ENCODE results near the gene VSTM2L. TPM values are rescaled to one million over a fixed set of nuclear protein-coding genes. Genes with fewer than 3 reads are reported as not detected.

Gene VSTM2L
- total and polyA plus RNA-seq, 9 of the 15 experiments (the other 6 are each of a cell fraction or from before 2014, with no cell fraction given): not detected

DNA sequence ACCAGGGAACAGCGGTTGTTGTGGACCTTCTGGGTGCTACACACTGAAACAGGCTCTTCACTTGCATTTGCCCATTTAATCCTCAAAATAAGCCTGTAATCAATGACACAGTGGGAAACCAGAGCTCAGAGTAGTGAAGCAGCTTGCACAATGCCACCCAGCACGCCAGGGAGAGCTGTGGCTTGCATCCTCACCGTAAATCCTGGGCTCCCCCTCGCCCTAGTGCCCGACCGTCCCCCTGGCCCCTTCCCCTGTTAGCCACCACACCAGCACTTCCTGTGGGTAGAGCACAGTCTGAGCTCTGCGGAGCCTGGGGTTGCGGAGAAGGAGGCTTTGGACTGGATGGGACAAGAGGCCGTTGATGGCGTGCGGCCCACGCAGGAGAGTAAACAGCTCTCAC, 14.5 kb downstream of the VSTM2L start:
- Histone ChIP-seq H3K36me3 (ENCODE audit: control insufficient read depth, insufficient read depth, low read length) (no peaks in the 10 kb centered on the region), H3K9ac (ENCODE audit: insufficient read depth in 1 of 2, low read depth in 2 of 2, low read length in 2 of 2) (no peak overlapping the region), H3K27ac (ENCODE audit: extremely low read depth, low read depth, low read length) (no peak overlapping the region), H4K20me1 (replicated peaks; ENCODE audit: control insufficient read depth, insufficient read depth, low read length) (0 out of 2 replicates have a peak, but pooled peaks cover 3% of the 10 kb centered on the region), H3K79me2 (ENCODE audit: control insufficient read depth, insufficient read depth, low read length) (no peaks in the 10 kb centered on the region), H3K27me3 (ENCODE audit: control insufficient read depth in 2 of 2, insufficient read depth in 2 of 2, low read length in 2 of 2) (peaks cover 44 to 90% of the 10 kb centered on the region in 2 experiments), H2AFZ (ENCODE audit: low read depth, low read length) (no peak overlapping the region), H3K4me3 (no peak overlapping the region), H3K9me1 (ENCODE audit: control insufficient read depth, insufficient read depth, low read length) (peaks cover 3% of the 10 kb centered on the region), H3K4me1 (replicated peaks in 1 of 2; ENCODE audit: control insufficient read depth in 2 of 2, insufficient read depth in 2 of 2, low read length in 2 of 2) (peaks cover 0 to 13% of the 10 kb centered on the region in 2 experiments; a peak in 2 of 5 replicates), H3K4me2 (ENCODE audit: insufficient read depth, low read length) (no peak overlapping the region), H3K9me3 (replicated peaks; ENCODE audit: control insufficient read depth, insufficient read depth, low read depth, low read length) (no peaks in the 10 kb centered on the region)
- no peak for ATAC-seq
- intact Hi-C loops (cut with micrococcal nuclease): no loop called here
- DNase-seq (ENCODE audit: extremely low read depth in 1 of 4, low spot score in 3 of 4): no peak
- ChIA-PET POLR2A (interaction anchor here (0.7 kb wide), 1 partner anchor 67 kb away, joined by 3 read pairs; no protein-coding TSS in a partner anchor), CTCF (ENCODE audit: low intra/inter-chr PET ratio) (no interaction called here)
- in situ Hi-C loops (cut with MboI): no loop called here
- no peak for FAIRE-seq
- BruUV-seq (replicated peaks): no TSS peak
- 3% methylated on average over 12 of the region's 12 CpGs for WGBS (ENCODE audit: insufficient coverage, low coverage, missing lambda C conversion rate)
- TF ChIP-seq SMARCA4 (IDR thresholded peaks at IDR 0.05): no peak
- TF ChIP-seq, protein P1, sequence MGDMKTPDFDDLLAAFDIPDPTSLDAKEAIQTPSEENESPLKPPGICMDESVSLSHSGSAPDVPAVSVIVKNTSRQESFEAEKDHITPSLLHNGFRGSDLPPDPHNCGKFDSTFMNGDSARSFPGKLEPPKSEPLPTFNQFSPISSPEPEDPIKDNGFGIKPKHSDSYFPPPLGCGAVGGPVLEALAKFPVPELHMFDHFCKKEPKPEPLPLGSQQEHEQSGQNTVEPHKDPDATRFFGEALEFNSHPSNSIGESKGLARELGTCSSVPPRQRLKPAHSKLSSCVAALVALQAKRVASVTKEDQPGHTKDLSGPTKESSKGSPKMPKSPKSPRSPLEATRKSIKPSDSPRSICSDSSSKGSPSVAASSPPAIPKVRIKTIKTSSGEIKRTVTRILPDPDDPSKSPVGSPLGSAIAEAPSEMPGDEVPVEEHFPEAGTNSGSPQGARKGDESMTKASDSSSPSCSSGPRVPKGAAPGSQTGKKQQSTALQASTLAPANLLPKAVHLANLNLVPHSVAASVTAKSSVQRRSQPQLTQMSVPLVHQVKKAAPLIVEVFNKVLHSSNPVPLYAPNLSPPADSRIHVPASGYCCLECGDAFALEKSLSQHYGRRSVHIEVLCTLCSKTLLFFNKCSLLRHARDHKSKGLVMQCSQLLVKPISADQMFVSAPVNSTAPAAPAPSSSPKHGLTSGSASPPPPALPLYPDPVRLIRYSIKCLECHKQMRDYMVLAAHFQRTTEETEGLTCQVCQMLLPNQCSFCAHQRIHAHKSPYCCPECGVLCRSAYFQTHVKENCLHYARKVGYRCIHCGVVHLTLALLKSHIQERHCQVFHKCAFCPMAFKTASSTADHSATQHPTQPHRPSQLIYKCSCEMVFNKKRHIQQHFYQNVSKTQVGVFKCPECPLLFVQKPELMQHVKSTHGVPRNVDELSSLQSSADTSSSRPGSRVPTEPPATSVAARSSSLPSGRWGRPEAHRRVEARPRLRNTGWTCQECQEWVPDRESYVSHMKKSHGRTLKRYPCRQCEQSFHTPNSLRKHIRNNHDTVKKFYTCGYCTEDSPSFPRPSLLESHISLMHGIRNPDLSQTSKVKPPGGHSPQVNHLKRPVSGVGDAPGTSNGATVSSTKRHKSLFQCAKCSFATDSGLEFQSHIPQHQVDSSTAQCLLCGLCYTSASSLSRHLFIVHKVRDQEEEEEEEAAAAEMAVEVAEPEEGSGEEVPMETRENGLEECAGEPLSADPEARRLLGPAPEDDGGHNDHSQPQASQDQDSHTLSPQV (IDR thresholded peaks at IDR 0.05): no peak
- no peak for TF ChIP-seq HCFC1 (IDR thresholded peaks at IDR 0.05; ENCODE audit: low read depth, low read length)
- TF ChIP-seq RBFOX2 (IDR thresholded peaks at IDR 0.05; ENCODE audit: low read depth, low read length): no peak
- TF ChIP-seq CEBPG (CRISPR knock-in tag; IDR thresholded peaks at IDR 0.05): no peak
- TF ChIP-seq CEBPG (tag; conservative IDR thresholded peaks at IDR 0.05 in 1 of 2, IDR thresholded peaks at IDR 0.05 in 1 of 2): no peak
- TF ChIP-seq ZNF282 (CRISPR knock-in tag; IDR thresholded peaks at IDR 0.05): no peak

Measured in K562 (cell line).